ENCODE results near the gene CTNNBIP1. TPM values are rescaled to one million over a fixed set of nuclear protein-coding genes. Genes with fewer than 3 reads are reported as not detected.

Gene CTNNBIP1
- total RNA-seq, 2 donors from 2014 or later = 65.0 to 69.5 TPM

GRCh38 chr1:9825093-9826074, 84.7 kb downstream of the CTNNBIP1 start:
- Histone ChIP-seq H3K4me3 (ENCODE audit: low read length) (peak overlapping the region; percentile 85), H3K9me3 (ENCODE audit: control insufficient read depth, low read length) (no peaks in the 10 kb centered on the region), H3K27me3 (ENCODE audit: control insufficient read depth, insufficient read depth, low read length, poor library complexity, severe bottlenecking) (peaks cover 8% of the 10 kb centered on the region), H3K4me1 (ENCODE audit: control insufficient read depth, insufficient read depth, low read length) (peaks cover 15% of the 10 kb centered on the region), H3K9ac (ENCODE audit: extremely low read depth, low read length, poor library complexity, severe bottlenecking) (no peak overlapping the region), H3K27ac (ENCODE audit: low read depth, low read length) (peak overlapping the region; percentile 34), H3K36me3 (ENCODE audit: control insufficient read depth, insufficient read depth, low read length) (no peaks in the 10 kb centered on the region)
- H3K4me1 Mint-ChIP-seq = peaks cover 38% of the 10 kb centered on the region
- no peaks in the 10 kb centered on the region for H3K36me3 Mint-ChIP-seq (ENCODE audit: low read depth)
- H3K27me3 Mint-ChIP-seq (ENCODE audit: insufficient read depth) = peaks cover 33% of the 10 kb centered on the region
- no peaks in the 10 kb centered on the region for H3K9me3 Mint-ChIP-seq
- DNase-seq = peak; percentile 93
- TF ChIP-seq CTCF (conservative IDR thresholded peaks at IDR 0.05) = no peak
- no peak overlapping the region for H3K27ac Mint-ChIP-seq
- peak overlapping the region; percentile 88 for H3K4me3 Mint-ChIP-seq
- 23 to 30% methylated on average over 12 to 17 of the region's 17 CpGs for WGBS, 2 experiments (ENCODE audit: insufficient coverage in 1 of 2, insufficient read length in 1 of 2)

DNA sequence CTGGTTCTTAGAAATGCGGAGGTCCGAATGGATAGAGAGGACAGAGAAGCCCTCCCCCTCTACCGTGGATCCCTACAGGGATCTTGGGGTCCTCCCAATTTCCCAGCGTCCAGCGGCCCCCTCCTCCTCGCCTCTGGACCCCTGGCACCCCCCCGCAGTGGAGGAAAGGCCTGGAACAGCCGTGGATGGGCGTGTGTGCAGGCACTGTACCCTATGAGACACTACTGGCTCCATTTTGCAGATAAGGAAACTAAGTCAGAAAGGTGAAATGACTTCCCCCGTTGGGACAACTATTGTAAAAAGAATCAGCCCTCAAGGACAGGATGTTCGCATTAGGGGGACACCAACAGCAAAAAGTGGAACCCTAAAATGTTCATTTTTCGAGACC, 85.4 kb downstream of the CTNNBIP1 start:
- peaks cover 33% of the 10 kb centered on the region for H3K27me3 Mint-ChIP-seq (ENCODE audit: insufficient read depth)
- Histone ChIP-seq H3K27ac (ENCODE audit: low read depth, low read length) (no peak overlapping the region), H3K4me3 (ENCODE audit: low read length) (peak overlapping the region; percentile 85), H3K4me1 (ENCODE audit: control insufficient read depth, insufficient read depth, low read length) (peaks cover 15% of the 10 kb centered on the region), H3K36me3 (ENCODE audit: control insufficient read depth, insufficient read depth, low read length) (no peaks in the 10 kb centered on the region), H3K9me3 (ENCODE audit: control insufficient read depth, low read length) (no peaks in the 10 kb centered on the region), H3K9ac (ENCODE audit: extremely low read depth, low read length, poor library complexity, severe bottlenecking) (no peak overlapping the region), H3K27me3 (ENCODE audit: control insufficient read depth, insufficient read depth, low read length, poor library complexity, severe bottlenecking) (peaks cover 8% of the 10 kb centered on the region)
- WGBS, 2 experiments (ENCODE audit: insufficient coverage in 1 of 2, insufficient read length in 1 of 2) = 24 to 27% methylated on average over 9 to 12 of the region's 12 CpGs
- H3K36me3 Mint-ChIP-seq (ENCODE audit: low read depth) = no peaks in the 10 kb centered on the region
- no peaks in the 10 kb centered on the region for H3K9me3 Mint-ChIP-seq
- peak overlapping the region; percentile 88 for H3K4me3 Mint-ChIP-seq
- no peak for DNase-seq
- H3K4me1 Mint-ChIP-seq = peaks cover 44% of the 10 kb centered on the region
- no peak for TF ChIP-seq CTCF (conservative IDR thresholded peaks at IDR 0.05)
- H3K27ac Mint-ChIP-seq = no peak overlapping the region

DNA sequence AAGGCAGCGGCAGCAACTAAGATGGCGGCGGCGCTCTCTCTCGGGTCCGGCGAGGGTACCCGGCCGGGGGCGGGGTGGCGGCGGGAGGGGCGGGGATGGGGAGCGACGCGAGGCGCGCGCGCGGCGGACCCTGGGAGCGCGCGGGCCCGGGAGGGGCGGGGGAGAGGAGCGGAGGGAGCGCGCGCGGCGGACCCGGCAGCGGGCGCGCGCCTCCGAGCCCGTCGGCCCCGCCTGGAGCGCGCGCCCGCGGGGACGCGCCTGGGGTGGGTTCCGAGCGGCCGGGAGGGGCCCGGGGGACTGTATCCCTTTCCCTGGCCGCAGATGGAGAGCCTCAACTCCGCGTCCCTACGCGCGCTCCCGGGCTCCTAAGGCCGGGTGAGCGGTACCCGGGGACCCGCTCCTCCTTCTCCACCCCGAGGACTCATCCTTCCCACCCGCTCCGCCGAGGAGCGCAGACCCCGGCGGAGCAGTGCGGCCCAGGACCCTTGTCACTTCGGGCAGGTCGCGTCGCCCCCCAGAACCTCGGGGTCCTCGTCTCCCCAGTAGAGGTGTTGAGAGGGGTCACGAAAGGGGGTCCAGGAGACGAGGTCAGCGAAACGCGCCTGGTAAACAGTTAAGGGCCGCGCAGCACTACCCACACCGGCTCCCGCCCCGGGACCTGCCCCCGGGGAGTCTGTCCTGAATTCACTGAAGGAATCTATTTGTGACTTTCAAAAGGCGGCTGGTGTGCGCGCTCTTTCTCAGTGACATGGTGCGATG, 85.9 kb downstream of the CTNNBIP1 start, which contains the start of gene CLSTN1:
CLSTN1 (minus strand) TSS at position 23 of the 759 bp plus-strand sequence. CDS start 232 bp downstream, outside the sequence.
- Mint-ChIP-seq H3K36me3 (ENCODE audit: low read depth) (no peaks in the 10 kb centered on the region), H3K27ac (peak within 1 kb of the TSS; percentile 65), H3K27me3 (ENCODE audit: insufficient read depth) (peaks cover 33% of the 10 kb centered on the region), H3K4me1 (peaks cover 44% of the 10 kb centered on the region), H3K9me3 (no peaks in the 10 kb centered on the region), H3K4me3 (peak within 1 kb of the TSS; percentile 88)
- Histone ChIP-seq H3K27ac (ENCODE audit: low read depth, low read length) (peak within 1 kb of the TSS; percentile 13), H3K4me3 (ENCODE audit: low read length) (peak within 1 kb of the TSS; percentile 96), H3K4me1 (ENCODE audit: control insufficient read depth, insufficient read depth, low read length) (peaks cover 15% of the 10 kb centered on the region), H3K9ac (ENCODE audit: extremely low read depth, low read length, poor library complexity, severe bottlenecking) (peak within 1 kb of the TSS; percentile 35), H3K9me3 (ENCODE audit: control insufficient read depth, low read length) (no peaks in the 10 kb centered on the region), H3K27me3 (ENCODE audit: control insufficient read depth, insufficient read depth, low read length, poor library complexity, severe bottlenecking) (peaks cover 8% of the 10 kb centered on the region), H3K36me3 (ENCODE audit: control insufficient read depth, insufficient read depth, low read length) (no peaks in the 10 kb centered on the region)
- peak; percentile 98 for DNase-seq
- 1% methylated on average over 11 to 93 of the region's 93 CpGs for WGBS, 2 experiments (ENCODE audit: insufficient coverage in 1 of 2, insufficient read length in 1 of 2)
- TF ChIP-seq CTCF (conservative IDR thresholded peaks at IDR 0.05) = no peak

All from endodermal cell (in vitro differentiated cells).